HUES6 (cell line): ENCODE data around the gene EGR2.

Experiments
- H3K27ac ChIP-seq: 2 replicates; pipeline ENCODE4 v1.7.0; 2013; ENCODE audit warnings: low read depth, mild to moderate bottlenecking, low read length, inconsistent platforms
- H3K27me3 ChIP-seq: 2 replicates; pipeline ENCODE4 v1.6.1; 2013; ENCODE audit warnings: low read length; ENCODE audit not compliant: control insufficient read depth, insufficient read depth
- H3K36me3 ChIP-seq: 2 replicates; pipeline ENCODE4 v1.6.1; 2013; ENCODE audit warnings: low read length; ENCODE audit not compliant: control insufficient read depth, insufficient read depth
- H3K4me1 ChIP-seq: 2 replicates; pipeline ENCODE4 v1.6.1; 2013; ENCODE audit warnings: low read length; ENCODE audit not compliant: control insufficient read depth, insufficient read depth
- H3K4me3 ChIP-seq: 2 replicates; pipeline ENCODE4 v1.5.1; 2013; ENCODE audit warnings: low read depth, low read length
- H3K9ac ChIP-seq: one replicate; pipeline ENCODE4 v1.6.1; 2013; ENCODE audit warnings: mild to moderate bottlenecking, low read length
- H3K9me3 ChIP-seq: 2 replicates; pipeline ENCODE4 v1.6.1; 2013; ENCODE audit warnings: low read depth, low read length; ENCODE audit not compliant: control insufficient read depth, insufficient read depth

Gene EGR2

GRCh38 chr10:62765726-62766125 lies 50.4 kb downstream of the EGR2 start:
- H3K4me3 ChIP-seq = no peak overlapping the region
- H3K27me3 ChIP-seq = no peaks in the 10 kb centered on the region
- no peak overlapping the region for H3K9ac ChIP-seq
- no peak overlapping the region for H3K27ac ChIP-seq
- H3K4me1 ChIP-seq = peaks cover 17% of the 10 kb centered on the region
- H3K9me3 ChIP-seq = no peaks in the 10 kb centered on the region
- H3K36me3 ChIP-seq = no peaks in the 10 kb centered on the region

GRCh38 chr10:62764011-62764410 lies 52.2 kb downstream of the EGR2 start:
- Histone ChIP-seq H3K4me1 (peaks cover 16% of the 10 kb centered on the region), H3K4me3 (no peak overlapping the region)

GRCh38 chr10:62763155-62763554 lies 53.0 kb downstream of the EGR2 start:
- H3K9me3 ChIP-seq = no peaks in the 10 kb centered on the region
- H3K36me3 ChIP-seq = no peaks in the 10 kb centered on the region
- H3K27me3 ChIP-seq = no peaks in the 10 kb centered on the region
- no peak overlapping the region for H3K27ac ChIP-seq
- peaks cover 16% of the 10 kb centered on the region for H3K4me1 ChIP-seq
- no peak overlapping the region for H3K9ac ChIP-seq
- H3K4me3 ChIP-seq = no peak overlapping the region

More at GRCh38 chr10:62764011-62764410, 52.2 kb downstream of the EGR2 start:
- Histone ChIP-seq H3K36me3 (no peaks in the 10 kb centered on the region), H3K9me3 (no peaks in the 10 kb centered on the region), H3K9ac (no peak overlapping the region), H3K27me3 (no peaks in the 10 kb centered on the region), H3K27ac (no peak overlapping the region)
